Measurements from ENCODE around the gene TDRD9. TPM values are rescaled to one million over a fixed set of nuclear protein-coding genes. Genes with fewer than 3 reads are reported as not detected.

Gene TDRD9
- total RNA-seq, 1 donor from 2014 or later, result 0.92 TPM

- DNase-seq (ENCODE audit: low read depth, low spot score), result no peak
These were observed 163.0 kb downstream of the TDRD9 start for GRCh38 chr14:104091061-104091926.

DNA sequence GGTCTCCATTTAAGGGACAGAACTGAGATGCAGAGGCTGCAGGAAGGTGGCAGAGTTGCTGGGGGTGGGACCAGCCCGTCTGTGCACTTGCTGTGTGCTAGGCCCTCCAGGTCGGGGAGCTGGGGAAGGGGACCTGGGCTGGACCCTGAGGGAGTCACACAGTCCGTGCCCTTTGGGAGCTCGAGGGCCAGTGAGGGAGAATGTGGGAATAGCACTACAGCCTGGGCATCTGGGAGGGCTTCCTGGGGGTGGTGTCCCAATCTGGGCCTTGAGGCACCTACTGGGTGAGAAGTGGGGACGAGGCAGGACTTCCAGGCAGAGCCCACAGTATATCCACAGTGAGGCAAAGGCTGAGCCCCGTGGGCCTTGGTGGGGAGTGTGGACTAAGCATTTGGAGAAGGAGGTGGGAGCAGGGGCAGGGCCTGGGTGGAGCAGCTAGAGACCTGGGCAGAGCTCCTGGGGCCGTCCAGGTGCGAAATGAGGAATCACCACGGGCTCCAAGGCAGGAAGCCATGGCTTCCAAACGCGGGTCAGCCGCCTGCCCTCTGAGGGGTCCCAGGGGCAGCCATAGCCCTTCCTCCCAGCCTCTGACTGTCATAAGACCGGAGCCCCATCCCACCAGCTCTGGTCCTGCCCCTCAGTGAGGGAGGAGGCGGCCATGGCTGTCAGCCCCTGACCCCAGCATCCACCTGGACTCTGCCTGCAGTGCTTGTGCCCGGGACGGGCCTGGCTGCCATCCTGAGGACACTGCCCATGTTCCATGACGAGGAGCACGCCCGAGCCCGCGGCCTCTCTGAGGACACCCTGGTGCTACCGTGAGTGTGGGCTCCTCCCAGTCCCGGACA lies 163.9 kb downstream of the TDRD9 start:
- DNase-seq (ENCODE audit: low read depth, low spot score), result no peak

- DNase-seq (ENCODE audit: low read depth, low spot score), result no peak
These were observed 164.7 kb downstream of the TDRD9 start for GRCh38 chr14:104092931-104093365.

- no peak for DNase-seq (ENCODE audit: low read depth, low spot score)
These were observed 165.3 kb downstream of the TDRD9 start for GRCh38 chr14:104093366-104094055.

DNA sequence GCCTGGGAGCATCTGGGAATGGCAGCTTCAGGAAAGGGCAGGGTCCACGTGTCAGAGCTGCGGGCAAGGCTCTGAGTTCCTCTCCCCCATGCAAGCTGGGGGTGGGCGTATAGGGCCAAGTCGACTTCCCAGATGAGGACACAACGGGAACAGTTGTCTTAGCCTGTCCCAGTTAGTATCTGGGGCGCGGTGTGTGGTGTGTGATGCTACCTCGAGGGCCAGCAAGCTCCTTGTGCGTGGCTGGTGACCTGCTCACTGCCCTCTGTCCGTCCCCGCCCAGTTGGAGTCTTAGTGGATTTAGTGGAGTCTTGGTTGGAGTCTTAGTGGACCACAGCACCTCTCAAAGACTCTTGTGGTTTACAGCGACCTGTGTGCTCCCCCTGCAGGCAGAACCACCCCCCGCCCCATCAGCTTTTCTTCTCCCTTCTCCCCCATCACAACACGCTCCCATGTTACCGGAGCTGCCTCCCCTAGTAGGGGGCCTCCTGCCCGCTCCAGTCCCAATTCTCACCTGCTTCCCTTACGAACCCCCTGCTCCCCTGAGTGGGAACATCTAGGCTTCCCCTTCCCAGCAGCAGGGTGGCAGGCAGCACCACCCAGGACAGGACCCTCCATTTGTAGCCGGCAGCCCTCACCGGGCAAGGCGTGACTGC lies 165.9 kb downstream of the TDRD9 start:
- no peak for DNase-seq (ENCODE audit: low read depth, low spot score)

DNA sequence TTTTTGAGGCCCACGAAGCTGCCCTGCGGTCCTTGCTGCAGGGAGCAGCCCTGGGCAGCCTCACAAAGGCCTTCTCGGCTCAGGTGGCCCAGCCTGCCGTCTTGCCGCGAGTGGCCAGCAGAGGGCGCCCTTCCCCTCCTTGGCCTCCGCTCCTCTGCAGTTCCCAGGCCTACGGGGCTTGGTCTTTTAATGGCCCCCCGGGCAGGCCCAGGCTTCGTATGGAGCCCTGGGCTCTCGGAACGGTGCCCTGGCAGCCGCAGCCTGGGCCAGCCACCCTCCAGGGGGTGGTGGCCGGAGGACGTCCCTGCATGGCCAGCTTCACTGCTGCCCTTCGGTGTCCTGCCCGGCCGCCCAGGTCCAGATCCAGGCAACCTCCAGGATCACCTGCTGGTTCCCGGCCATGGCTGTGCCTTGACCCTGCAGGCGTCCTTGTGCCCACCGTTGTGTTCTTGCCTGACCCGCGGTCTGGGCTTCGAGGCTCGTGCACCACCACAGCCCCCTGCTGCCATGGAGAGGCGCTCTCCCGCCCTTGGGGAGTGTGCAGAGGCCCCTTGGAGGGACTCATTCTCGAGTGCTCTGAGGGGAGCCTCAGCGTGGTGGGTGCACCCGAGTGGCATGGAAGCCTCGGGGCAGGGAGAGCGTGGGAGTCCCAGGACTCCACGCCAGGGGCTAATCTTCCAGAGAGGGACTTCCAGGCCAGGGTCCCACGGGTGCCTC lies 166.6 kb downstream of the TDRD9 start:
- no peak for DNase-seq (ENCODE audit: low read depth, low spot score)

- no peak for DNase-seq (ENCODE audit: low read depth, low spot score)
These were observed 167.4 kb downstream of the TDRD9 start for GRCh38 chr14:104095426-104096310.

GRCh38 chr14:104096318-104096717 lies 168.1 kb downstream of the TDRD9 start:
- DNase-seq (ENCODE audit: low read depth, low spot score), result no peak

DNA sequence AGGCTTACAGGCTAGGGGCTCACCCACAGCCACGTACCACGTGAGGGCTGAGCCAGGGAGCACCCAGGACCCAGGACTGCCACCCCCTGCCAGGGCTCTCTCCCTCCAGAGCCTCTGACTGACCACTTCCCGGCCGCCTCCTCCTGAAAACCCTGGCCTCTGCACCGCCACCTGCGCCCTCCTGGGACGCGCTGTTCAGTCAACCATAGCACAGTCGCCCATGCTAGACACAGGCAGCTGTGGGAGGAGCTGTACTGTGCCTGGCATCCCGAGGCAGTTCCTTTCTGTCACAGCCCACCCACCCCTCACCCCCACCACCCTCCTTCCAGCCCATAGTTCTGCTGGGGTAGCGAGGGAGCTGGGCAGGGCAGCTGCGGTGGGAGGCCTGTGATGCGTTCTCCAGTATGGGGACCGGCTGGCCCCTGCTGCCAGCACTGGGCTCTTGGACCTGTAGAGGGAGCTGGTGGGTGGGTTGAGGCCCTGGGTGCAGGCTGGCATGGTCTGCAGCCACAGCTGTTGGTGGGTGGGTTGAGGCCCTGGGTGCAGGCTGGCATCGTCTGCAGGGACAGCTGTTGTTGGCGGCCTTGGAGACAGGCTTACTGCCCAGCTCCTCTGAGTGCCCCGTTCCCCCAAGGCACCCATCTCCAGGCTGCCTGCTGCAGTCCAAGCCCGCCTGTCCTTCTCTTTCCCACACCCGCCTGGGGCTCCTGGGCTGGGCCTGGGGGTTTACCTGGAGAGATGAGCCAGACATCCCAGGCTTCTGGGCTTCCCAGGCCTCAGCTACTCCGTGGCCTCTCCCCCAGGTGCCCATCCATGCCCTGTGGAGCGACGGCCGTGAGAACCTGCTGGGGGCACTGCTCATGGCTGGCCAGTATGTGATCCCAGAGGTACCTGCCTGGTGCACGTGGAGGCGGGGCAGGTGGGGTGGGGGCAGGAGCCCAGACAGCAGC lies 168.8 kb downstream of the TDRD9 start:
- DNase-seq (ENCODE audit: low read depth, low spot score), result no peak

DNA sequence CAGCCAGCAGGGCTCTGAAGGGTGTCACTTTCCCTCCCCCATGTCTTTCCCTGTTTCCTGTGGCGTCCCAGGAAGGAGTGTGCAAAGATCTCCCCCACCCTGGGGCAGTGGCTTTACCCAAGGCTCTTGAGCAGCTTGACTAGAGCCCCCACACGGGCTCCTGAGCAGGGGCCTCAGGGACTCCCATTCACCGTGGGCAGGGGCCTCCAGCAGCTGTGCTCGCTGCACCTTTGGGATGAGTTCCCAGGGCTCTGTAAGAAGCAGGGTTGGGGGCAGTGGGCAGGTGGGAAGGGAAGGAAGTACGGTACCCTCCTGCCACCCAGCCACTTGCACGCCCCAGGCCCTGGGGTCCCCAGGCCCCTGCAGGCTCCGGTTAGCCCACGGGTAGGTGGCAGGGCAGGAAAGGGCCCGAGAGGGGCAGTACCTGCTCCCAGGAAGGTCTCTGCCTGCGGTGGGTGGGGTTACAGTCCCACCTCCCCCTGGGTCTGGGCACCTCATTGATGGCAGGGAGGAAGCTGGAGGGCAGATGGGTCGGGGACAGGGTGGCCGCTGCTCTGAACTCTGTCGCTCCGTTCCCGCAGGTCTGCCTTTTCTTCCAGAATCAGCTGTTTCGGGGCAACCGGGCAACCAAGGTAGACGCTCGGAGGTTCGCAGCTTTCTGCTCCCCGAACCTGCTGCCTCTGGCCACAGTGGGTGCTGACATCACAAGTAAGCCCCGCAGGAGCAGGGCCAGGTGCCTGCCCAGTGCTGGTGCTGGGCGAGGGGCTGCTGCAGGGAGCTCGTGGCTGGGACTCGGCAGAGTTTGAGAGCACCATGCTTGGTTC lies 170.2 kb downstream of the TDRD9 start:
- DNase-seq (ENCODE audit: low read depth, low spot score), result no peak

- no peak for DNase-seq (ENCODE audit: low read depth, low spot score)
These were observed 171.1 kb downstream of the TDRD9 start for GRCh38 chr14:104099096-104100041.

DNA sequence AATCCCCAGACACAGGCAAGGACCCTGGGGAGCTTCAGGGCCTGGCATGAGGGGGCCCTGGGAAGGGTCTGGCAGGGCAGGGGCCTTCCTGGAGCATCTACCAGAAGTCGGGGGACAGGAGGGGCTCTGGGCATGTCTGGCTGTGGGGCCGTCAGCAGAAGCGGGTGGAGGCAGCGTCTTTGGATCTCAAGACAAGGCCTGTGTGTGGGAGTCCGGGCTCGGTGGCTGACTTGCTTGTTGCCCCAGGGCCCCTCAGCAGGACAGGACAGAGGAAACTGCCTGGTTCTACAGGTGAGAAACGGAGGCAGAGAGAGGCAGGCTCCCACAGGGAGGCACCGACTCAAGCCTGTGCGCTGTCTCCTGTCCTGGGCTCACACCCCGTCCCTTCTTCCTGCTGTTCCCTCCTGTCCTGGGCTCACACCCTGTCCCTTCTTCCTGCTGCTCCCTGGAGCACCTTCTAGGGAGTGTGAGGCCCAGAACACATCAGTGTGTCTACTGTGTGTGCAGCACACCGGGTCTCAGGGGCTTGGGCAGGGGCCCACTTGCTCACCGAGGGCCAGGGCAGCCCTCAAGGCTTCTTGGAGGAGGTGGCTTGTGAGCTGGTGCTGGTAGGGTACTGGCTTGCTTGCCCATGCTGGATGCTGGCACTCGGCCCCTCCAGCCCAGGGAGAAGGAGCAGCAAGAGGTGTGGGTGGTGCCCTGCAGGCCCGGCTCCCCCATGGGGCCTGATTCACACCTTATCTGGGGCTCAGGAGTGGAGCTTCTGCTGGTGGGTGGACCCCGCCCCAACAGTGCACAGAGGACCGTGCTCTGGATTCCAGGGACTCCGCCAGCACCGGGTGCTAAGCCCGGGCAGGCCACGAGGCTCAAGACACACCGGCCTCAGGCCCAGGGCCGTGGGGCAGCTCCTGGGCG lies 172.2 kb downstream of the TDRD9 start:
- no peak for DNase-seq (ENCODE audit: low read depth, low spot score)

DNA sequence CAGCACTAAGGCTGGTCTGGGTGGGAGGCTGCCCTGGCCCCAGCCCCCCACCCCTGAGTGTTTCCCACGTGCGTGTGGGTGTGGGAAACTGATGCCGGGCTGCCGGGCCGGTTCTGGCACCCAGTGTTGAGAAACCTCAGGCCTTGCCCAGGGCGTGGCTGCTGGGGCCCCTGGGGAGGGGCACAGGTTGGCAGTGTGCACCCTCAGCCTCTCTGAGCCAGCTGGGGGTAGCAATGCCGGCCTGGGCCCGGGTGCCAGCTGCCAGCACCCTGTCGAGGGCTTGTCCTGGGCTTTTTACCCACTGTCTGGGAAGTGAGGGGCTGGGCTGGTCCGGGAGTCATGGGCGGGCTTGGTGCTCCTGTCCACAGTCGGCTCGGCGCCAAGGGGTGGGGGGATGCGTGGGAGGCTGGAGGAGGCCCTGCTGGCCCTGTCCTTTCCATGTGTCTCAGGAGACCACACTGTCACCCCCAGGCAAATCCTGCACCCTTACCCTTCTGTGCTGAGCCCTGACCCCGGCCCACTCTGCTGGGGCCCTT lies 172.9 kb downstream of the TDRD9 start:
- no peak for DNase-seq (ENCODE audit: low read depth, low spot score)

DNA sequence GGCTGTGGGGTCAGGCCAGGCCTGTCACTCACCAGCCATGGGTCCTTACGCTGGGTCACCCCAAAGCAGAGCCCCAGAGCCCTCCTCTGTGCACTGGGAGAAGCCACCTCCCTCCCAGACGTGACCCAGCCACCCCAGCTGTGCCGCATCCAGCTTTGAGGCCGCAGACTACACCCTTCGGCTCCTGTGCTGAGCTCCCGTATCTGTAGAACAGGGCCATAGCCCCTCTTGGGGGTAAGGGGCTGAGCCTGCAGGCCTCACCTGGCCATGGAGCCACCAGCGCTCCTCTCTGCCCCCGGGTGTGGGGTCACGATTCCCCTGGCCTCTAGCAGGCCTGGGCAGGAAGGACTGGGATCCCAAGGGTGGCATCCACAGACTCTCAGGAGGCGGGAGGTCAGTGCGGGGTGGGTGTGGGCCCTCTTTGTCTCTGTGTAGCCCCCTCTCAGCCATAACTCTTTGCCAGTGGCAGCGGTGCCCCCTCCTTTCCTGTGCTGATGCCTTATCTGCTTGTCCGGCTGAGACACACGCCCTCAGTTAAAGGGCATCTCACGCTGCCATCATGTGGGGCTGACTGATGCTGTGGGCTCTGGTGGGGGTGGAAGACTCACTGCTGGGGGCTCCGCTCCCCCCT lies 173.5 kb downstream of the TDRD9 start:
- no peak for DNase-seq (ENCODE audit: low read depth, low spot score)
